Fibroblast of upper back skin (primary cell): ENCODE results near the gene CACNB1.

ENCODE experiments used
- DNase-seq: peaks from one replicate; pipeline ENCODE4 v3.0.0-alpha.2; 2013

Gene CACNB1

DNA sequence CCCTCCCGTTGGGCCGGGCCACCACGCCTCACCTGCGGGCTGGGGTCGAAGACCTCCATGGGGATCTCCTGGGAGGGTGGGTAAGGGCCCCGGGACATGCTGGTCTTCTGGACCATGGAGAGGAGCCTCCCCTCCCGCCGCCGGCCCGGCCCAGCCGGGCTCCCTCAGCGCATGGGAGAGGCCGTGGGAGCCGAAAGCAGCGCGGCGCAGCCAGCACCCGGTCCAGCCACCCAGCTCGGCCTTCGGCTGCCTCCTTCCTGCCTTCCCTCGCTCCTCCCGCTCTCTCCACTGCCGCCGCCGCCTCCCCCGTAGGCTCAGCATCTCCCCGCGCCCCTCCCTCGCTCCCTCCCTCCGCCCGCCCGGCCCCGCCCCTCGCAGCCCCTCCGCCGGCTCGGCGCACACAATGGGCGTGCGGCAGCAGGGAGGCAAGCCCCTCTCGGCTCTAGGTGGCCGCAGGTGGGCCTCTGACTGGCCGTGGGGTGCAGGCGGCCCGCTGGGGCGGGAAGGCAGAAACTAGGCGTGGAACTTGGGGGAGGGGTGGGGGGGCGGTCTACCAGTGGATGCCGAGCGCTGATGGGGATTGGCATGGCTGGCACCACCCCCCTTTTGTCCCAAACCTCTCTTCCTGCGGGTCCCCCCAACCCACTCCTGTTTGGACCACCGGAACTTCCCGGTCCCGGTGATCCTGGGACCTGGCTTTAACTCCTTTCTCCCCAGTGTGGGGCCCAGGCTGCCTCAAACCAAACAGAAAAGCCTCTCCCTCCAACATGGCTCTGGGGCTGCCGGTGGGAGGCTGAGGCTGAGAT, at the start of gene CACNB1:
Gene CACNB1, minus strand, starts transcription at position 290 of the 806 bp plus-strand sequence. Its CDS starts 174 bp downstream, at position 116.
- DNase-seq: peak; percentile 75

GRCh38 chr17:39246274-39246673, 48.8 kb upstream of the CACNB1 start:
- no peak for DNase-seq

DNA sequence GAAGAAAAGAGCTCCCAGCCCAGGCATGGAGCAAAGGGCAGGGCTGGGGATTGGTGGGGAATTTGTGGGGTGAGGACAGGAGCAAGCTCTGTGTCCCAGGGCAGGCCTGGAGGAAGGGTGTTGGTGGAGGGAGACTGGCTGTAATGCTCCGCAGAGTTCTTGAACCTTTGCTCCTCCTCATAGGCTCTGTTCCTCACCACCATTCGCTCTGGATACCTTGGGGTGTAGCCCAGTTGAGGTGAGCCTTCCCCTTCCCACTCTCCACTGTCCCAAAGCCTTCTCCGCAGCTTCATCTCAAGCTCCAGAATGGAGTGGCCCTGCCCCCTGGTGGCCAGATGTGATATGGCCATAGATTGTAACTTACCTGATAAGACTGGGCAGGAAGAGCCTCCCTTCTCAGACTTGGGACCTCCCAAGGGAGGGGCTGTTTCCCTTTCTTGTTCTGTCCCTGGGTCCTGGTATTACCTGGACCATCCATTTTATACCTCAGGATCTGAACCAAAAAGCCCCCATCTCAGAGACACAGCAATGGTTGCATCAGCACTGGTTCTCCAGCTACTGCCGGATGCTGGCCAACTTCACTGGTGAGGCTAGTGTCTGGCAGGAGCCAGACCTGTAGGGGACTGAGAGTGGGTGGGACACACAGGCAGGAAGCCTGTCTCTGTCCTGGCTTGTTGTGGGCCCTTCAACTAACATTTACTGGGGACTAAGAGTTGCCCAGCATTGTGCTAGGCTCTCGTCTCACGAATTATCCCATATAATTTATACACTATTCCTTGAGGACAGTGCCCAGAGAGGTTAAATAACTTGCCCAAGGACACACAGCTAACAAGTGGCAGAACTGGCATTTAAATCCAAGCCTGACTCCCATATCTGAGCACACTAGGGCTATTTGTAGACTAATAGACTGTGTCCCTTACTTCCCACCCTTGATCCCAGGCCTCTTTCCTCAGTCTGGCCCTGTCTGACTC, 47.4 kb upstream of the CACNB1 start:
- peak; percentile 79 for DNase-seq

DNA sequence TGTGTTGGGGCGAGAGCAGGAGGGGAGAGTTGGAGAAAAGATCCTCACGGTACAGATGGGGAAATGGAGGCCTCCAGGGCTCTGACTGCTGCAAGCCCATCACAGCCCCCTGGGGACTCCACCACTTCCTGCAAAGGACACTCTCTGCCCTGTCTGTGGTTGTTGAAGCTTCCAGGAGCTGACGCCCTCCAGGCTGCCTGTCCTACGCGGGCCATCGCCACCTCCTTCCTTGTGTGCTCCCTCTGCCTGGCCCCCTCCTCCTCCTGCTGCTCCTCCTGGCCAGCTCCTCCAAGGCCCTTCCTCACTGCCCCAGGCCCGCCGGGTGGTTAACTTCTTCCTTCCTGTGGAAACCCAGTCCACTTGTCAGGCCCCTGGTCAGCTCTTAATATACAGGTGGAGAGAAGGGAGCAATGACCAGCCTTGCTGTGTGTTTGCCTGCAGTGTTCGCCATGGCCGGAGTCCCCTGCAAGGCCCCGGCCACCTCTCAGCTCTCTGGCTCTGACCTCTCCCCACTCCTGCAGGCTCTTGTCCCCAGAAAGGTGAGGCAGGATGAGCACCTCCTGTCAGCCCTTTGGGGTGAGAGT, 46.6 kb upstream of the CACNB1 start:
- DNase-seq: peak; percentile 19

DNA sequence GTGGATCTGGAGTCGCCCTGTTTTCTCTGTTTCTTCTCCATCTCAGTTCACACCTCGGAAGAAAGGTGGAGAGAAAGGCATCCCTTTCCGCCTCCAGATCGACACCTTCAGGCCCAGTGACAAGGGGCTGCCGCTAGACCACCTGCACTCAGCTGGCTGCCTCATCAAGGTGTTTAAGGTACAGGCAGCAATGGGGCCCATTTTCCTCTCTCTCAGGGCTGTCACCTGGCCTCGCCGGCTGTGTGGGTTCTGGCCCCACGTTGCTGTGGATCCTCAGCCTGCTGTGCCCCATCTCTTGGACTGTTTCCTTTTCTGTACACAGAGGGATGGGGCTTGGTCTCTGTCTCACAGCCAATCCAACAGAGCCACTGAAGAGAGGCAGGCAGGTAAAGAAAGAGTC, 45.7 kb upstream of the CACNB1 start:
- DNase-seq: no peak

DNA sequence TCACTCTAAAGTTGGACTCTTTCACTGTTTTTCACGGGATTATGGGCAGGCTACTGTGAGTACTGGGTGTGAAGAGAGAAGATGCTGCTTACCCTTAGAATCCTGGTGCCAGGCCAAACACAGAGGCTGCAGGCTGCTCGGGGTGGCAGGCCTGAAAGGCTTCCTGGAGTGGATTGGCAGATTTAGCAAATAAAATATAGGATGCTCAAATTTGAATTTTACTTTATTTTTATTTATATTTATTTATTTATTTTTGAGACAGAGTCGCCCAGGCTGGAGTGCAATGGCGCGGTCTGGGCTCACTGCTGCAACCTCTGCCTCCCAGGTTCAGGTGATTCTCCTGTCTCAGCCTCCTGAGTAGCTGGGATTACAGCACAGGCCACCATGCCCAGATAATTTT, 43.2 kb upstream of the CACNB1 start:
- no peak for DNase-seq

- no peak for DNase-seq
Measured at GRCh38 chr17:39239640-39240314, 42.3 kb upstream of the CACNB1 start.

- DNase-seq: no peak
Measured at GRCh38 chr17:39238311-39238972, 41.0 kb upstream of the CACNB1 start.

DNA sequence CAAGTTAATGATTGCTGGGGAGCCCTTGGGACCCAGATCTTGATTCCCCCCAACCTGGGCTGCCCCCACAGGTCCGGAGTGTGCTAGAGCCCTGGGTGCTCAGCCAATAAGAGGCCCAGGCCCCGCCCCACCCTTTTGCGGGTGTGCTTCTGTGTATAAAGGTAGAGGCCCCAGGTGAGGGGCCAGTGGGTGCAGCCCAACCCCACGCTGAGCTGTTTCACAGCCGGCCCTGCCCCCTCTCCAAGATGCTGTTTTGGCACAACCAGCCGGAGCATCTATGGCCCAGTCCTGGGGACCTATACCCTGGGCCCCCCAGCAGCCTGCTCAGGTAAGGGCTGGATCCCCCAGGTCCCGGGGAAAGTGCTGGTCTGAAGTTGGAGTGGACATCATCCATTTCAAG, 40.1 kb upstream of the CACNB1 start:
- no peak for DNase-seq

- no peak for DNase-seq
Measured at GRCh38 chr17:39236981-39237441, 39.5 kb upstream of the CACNB1 start.

DNA sequence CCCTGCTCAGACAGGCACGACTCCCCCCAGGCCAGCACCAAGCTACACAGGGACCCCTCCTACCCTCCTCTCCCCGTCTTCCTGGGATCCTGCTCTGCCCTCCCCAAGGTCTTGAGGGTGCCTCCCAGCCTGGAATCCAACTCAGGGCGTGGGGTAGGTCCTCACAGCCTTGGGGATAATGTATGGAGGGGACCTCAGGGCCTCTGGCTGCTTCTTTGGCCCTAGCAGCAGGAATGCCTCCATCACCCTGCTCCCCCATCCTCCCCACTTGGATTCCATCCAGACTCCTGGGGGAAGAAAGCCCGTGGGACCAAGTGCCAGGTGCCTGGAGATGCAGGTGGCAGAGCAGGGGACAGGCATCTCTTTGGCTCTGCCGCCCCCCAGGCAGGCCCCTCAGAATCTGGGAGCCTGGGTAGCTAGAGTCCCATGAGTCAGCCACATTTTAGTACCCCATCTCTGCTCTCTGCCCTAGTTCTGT, 39.0 kb upstream of the CACNB1 start:
- no peak for DNase-seq

- peak; percentile 49 for DNase-seq
Measured at GRCh38 chr17:39235555-39236449, 38.3 kb upstream of the CACNB1 start.

DNA sequence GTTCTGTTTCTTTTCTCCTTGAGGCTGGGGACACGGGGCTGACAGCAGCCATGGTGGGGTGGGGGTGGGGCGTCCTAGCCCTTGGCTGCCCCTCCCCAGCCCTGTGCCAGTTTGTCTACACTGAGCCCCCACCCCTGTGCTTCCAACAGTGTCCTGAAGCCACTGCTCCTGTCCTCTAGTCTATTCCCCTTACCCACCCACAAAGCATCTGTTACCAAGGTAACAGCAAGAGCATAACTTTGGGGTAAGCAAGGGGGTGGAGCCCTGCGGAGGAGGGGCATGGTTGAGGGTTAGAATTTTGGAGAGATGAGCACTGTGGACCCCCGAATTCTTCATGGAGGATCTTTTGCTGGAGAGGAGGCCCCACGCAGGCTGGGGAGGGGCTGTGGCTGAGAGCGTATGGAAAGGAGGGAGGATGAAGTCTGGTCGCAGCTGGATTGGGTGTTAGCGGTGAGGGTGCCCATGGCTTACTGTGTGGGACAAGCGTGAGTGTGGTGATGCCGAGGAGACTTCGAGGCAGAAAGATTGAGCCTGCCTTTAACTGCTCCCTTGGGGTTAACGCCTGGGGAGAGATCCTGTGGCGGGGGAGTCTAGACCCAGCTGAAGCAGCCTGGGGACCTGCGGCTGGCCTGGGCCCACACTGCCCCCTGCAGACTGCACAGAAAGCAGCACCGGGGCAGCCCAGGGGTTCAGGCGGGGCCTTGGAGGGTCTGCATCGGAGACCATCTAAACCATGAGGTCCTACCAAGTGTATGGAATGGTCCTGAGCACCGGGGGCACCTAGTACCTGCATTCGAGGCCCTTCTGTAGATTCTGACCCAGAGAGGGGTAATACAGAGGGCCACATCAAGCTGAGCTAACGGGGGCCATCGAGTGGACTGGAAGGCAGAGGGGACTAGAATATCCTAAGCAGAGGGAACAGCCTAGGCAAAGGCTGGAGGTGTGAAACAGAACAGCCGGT, 34.4 kb upstream of the CACNB1 start:
- peak; percentile 41 for DNase-seq

- no peak for DNase-seq
Measured at GRCh38 chr17:39231091-39231561, 33.7 kb upstream of the CACNB1 start.

DNA sequence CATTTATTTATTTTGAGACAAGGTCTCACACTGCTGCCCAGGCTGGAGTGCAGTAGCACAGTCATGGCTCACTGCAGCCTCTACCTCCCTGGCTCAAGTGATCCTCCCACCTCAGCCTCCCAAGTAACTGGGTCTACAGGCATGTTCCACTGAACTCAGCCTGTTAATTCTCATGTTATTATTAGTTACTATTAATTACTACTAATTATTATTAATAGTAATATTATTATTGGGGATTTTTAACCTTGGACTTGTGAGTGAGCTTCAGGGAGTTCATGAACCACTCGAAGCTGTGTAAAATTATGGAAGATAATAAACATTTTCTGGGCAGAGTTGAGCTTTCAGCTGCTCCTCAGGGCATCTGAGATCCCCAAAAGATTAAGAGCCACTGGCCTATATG, 32.9 kb upstream of the CACNB1 start:
- DNase-seq: no peak

GRCh38 chr17:39229274-39229913, 31.9 kb upstream of the CACNB1 start:
- peak; percentile 44 for DNase-seq

DNA sequence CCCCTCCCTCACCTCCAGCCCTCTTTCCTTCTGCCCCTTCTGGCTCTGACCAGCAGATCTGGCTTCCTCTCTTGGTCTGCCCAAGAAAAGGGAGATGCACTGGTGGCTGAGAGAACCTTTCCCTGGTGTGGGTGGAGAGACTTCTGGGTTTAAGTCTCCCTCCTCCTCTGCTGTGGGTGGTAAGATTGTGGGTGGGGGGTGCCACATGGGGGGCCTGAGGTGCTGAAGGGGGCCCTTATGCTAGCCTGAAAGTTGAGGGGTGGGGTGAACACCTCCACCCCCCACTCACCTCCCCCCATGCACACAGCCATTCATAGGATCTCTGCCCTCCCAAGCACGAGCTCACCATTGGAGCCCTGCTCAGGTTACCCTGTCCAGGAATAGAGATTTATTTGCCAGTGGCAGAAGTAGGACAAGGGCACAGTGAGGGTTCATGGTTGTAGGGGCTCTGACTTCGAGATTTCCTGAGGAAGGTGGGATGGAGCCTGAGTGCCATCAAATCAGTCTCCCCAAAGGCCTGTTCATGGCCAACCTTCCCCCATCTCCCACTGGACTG, 30.0 kb upstream of the CACNB1 start:
- DNase-seq: no peak

DNA sequence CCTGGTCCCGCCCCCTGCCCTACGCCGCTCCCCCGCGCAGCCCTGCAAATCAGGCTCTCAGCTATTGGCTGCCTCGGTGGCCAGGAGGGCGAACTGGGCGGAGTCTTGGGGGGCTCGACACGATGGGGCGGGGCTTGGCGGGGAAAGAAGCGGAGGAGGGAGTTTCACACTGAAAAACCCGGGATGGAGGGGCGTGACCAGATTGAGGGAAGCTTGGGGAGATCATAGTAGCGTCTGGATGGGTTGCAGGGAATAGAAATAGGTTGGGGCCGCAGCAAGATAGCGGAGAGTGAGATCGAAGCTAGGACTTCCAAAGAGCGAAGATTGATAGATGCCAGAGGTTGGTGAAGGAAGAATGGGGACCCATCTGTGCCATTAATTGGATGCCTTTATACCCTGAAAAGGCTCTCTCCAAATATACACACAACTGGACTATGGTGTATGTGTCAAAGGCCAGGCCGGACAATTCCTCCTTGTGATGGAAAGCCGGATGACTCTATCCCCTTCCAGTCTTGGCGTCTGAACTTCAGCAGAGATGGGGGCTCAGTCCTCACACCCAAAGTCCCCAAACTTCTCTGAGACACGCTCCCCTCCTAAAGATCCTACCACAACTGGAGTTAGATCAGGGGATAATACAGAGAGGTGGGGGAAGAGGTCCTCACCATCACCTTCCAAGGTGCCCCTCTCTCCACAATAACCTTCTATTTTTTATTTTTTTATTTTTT, 28.7 kb upstream of the CACNB1 start:
- DNase-seq: peak; percentile 64
